Keratinocyte (primary cell): ENCODE data around the gene DMAC1.

Experiments used
- CTCF ChIP-seq, 3 experiments: IDR thresholded peaks in 1 of 3; conservative IDR thresholded peaks in 1 of 3; optimal IDR thresholded peaks in 1 of 3; 2 replicates in 2 of 3; 3 replicates in 1 of 3; pipeline versions ENCODE3 to v1.5.1; 2011; ENCODE audit warnings: low read length in 3 of 3, mild to moderate bottlenecking in 3 of 3, moderate library complexity in 2 of 3, control low read depth in 1 of 3, inconsistent platforms in 1 of 3; ENCODE audit not compliant: insufficient read depth in 2 of 3; ENCODE audit errors: extremely low read depth in 1 of 3
- EZH2 ChIP-seq: IDR thresholded peaks from one replicate; pipeline ENCODE4 v1.6.1; 2012; ENCODE audit warnings: inconsistent platforms, mild to moderate bottlenecking, low read length, moderate library complexity

GRCh38 chr9:7827056-7827455, 27.5 kb upstream of the DMAC1 start:
- TF ChIP-seq EZH2, result no peak
- TF ChIP-seq CTCF (optimal IDR thresholded peaks at IDR 0.05 in 1 of 3, IDR thresholded peaks at IDR 0.05 in 1 of 3, conservative IDR thresholded peaks at IDR 0.05 in 1 of 3; ENCODE audit: extremely low read depth in 1 of 3, insufficient read depth in 2 of 3, low read length in 3 of 3), result no peak
